Measurements from ENCODE around the gene CSH1. TPM values are rescaled to one million over a fixed set of nuclear protein-coding genes. Genes with fewer than 3 reads are reported as not detected.

The CSH1 gene
- total RNA-seq, 1 donor from 2014 or later = not detected

DNA sequence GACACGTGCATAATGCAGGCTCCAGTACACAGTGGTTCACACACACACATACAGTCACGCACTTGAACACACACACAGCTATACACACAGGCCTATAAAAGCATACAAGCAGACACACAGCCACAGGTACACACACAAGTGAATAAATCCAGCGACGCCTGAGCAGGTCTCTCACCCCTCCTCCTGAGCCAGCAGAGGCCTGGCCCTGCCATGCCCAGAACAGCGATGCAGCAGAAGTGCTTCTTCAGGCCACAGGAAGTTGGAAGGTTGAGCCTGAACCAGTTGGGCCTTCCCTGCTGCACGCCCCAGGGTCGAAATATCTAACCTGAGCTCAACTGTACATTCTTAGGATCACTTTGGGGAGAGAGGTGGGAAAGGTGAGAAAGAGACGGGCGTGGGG is 43.0 kb upstream of the CSH1 start:
- Histone ChIP-seq H3K36me3 (ENCODE audit: control insufficient read depth in 3 of 3, insufficient read depth in 3 of 3, low read length in 3 of 3) (peaks cover 38 to 53% (median 48%) of the 10 kb centered on the region in 3 donors), H3K9ac (ENCODE audit: low read depth in 1 of 3, low read length in 3 of 3) (peak overlapping the region in 1 of 3 donors; percentile 8), H3K4me3 (ENCODE audit: low read length in 3 of 3) (no peak overlapping the region), H3K4me1 (ENCODE audit: control insufficient read depth in 3 of 3, insufficient read depth in 3 of 3, low read length in 3 of 3) (peaks cover 0 to 4% (median 1%) of the 10 kb centered on the region in 3 donors), H3K27ac (ENCODE audit: low read depth, low read length) (no peak overlapping the region), H3K9me3 (ENCODE audit: control insufficient read depth in 3 of 3, low read length in 3 of 3) (no peaks in the 10 kb centered on the region), H3K27me3 (ENCODE audit: control insufficient read depth in 3 of 3, insufficient read depth in 3 of 3, low read length in 3 of 3) (no peaks in the 10 kb centered on the region)

- no peaks in the 10 kb centered on the region for H3K9me3 ChIP-seq (ENCODE audit: control insufficient read depth in 3 of 3, low read length in 3 of 3)
- no peak overlapping the region for H3K4me3 ChIP-seq (ENCODE audit: low read length in 3 of 3)
- H3K9ac ChIP-seq (ENCODE audit: low read depth in 1 of 3, low read length in 3 of 3) = peak overlapping the region in 1 of 3 donors; percentile 25
- H3K27ac ChIP-seq (ENCODE audit: low read depth, low read length) = no peak overlapping the region
- peaks cover 32 to 41% (median 35%) of the 10 kb centered on the region in 3 donors for H3K36me3 ChIP-seq (ENCODE audit: control insufficient read depth in 3 of 3, insufficient read depth in 3 of 3, low read length in 3 of 3)
- peaks cover 0 to 6% (median 0%) of the 10 kb centered on the region in 3 donors for H3K4me1 ChIP-seq (ENCODE audit: control insufficient read depth in 3 of 3, insufficient read depth in 3 of 3, low read length in 3 of 3)
- no peaks in the 10 kb centered on the region for H3K27me3 ChIP-seq (ENCODE audit: control insufficient read depth in 3 of 3, insufficient read depth in 3 of 3, low read length in 3 of 3)
These were observed 41.5 kb upstream of the CSH1 start for GRCh38 chr17:63937920-63938319.

DNA sequence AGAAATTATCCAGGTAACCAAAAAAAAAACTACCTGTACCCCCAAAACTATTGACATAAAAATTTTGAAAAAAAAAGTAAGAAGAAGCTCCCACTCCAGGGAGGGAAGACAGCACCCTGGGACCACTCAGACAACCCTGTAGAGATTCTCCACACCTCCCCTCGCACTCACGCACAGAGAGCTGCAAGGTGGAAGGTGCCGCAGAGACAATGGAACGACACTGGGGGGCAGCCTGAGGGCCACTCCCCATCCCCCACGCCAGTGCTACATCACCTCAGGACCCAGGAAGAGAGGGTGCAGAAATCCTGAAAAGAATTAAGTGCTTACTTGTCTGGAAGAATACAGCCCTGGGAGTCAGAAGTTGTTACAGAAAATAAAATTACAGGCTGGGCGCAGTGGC is 40.9 kb upstream of the CSH1 start:
- Histone ChIP-seq H3K9me3 (ENCODE audit: control insufficient read depth in 3 of 3, low read length in 3 of 3) (no peaks in the 10 kb centered on the region), H3K4me1 (ENCODE audit: control insufficient read depth in 3 of 3, insufficient read depth in 3 of 3, low read length in 3 of 3) (peaks cover 0 to 8% (median 1%) of the 10 kb centered on the region in 3 donors), H3K36me3 (ENCODE audit: control insufficient read depth in 3 of 3, insufficient read depth in 3 of 3, low read length in 3 of 3) (peaks cover 28 to 35% (median 29%) of the 10 kb centered on the region in 3 donors), H3K4me3 (ENCODE audit: low read length in 3 of 3) (no peak overlapping the region), H3K27me3 (ENCODE audit: control insufficient read depth in 3 of 3, insufficient read depth in 3 of 3, low read length in 3 of 3) (no peaks in the 10 kb centered on the region), H3K27ac (ENCODE audit: low read depth, low read length) (no peak overlapping the region), H3K9ac (ENCODE audit: low read depth in 1 of 3, low read length in 3 of 3) (no peak overlapping the region)

DNA sequence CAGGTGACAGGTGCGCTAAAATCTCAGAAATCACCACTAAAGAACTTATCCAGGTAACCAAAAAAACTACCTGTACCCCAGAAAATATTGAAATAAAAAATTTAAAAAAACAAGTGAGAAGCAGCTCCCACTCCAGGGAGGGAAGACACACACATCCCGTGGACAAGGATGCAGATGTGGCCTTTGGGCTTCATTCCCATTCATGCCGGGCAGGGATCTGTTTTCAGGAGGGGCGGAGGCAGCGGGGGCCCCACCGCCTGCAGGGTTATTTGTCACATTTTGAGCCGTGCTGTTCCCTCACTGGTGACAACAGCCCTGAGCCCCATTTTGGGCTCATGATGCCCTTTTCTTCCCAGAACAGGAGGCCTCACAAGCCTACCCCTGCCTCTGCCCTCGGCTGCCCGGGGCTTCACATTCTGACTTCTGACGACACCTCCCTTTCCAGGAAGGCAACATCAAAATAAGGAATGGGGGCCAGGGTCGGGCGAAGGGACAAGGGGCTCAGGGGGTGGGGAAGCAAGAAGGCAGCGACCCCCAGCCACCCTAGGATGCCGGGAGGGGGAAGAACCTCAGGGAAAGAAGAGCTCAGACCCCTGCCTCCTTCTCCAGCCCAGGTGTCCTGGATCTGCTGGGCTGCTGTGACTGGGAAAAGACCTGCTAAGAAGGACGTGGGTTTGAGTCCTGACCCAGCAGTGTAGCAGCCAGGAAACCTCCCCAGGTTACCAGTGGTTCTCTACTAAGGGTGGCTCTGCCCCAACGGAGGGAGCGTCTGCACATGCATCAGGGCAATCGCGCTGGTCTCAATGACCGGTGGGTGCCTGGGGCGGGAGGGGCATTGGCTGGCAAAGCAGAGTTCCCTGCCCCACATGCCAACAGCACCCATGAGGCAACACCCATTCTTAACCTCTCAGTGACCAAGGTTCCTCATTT is 38.1 kb upstream of the CSH1 start:
- H3K9me3 ChIP-seq (ENCODE audit: control insufficient read depth in 3 of 3, low read length in 3 of 3) = no peaks in the 10 kb centered on the region
- H3K4me3 ChIP-seq (ENCODE audit: low read length in 3 of 3) = no peak overlapping the region
- no peaks in the 10 kb centered on the region for H3K27me3 ChIP-seq (ENCODE audit: control insufficient read depth in 3 of 3, insufficient read depth in 3 of 3, low read length in 3 of 3)
- H3K9ac ChIP-seq (ENCODE audit: low read depth in 1 of 3, low read length in 3 of 3) = peak overlapping the region in 1 of 3 donors; percentile 8
- peaks cover 20 to 30% (median 27%) of the 10 kb centered on the region in 3 donors for H3K4me1 ChIP-seq (ENCODE audit: control insufficient read depth in 3 of 3, insufficient read depth in 3 of 3, low read length in 3 of 3)
- H3K27ac ChIP-seq (ENCODE audit: low read depth, low read length) = no peak overlapping the region
- H3K36me3 ChIP-seq (ENCODE audit: control insufficient read depth in 3 of 3, insufficient read depth in 3 of 3, low read length in 3 of 3) = peaks cover 3 to 7% (median 6%) of the 10 kb centered on the region in 3 donors

DNA sequence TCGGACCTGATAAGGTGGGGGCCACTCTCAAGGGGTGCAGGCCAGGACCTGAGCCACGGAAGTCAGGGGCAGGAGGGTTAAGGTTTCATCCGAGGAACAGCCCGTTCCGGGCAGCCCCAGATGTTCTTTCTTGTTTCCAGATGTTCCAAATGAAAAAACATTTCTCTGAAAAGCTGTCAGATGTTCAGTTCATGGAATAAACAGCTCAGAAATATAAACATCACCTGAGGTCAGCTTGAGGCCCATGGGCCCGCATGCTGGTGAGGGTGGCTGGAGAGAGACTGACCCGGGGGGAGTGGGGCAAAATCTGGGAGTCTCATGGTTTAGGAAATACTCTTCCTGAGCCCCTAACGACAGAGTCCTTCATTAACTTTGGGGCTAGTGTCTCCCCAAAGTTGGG is 37.2 kb upstream of the CSH1 start:
- Histone ChIP-seq H3K4me3 (ENCODE audit: low read length in 3 of 3) (no peak overlapping the region), H3K27ac (ENCODE audit: low read depth, low read length) (no peak overlapping the region), H3K27me3 (ENCODE audit: control insufficient read depth in 3 of 3, insufficient read depth in 3 of 3, low read length in 3 of 3) (no peaks in the 10 kb centered on the region), H3K36me3 (ENCODE audit: control insufficient read depth in 3 of 3, insufficient read depth in 3 of 3, low read length in 3 of 3) (no peaks in the 10 kb centered on the region), H3K9ac (ENCODE audit: low read depth in 1 of 3, low read length in 3 of 3) (no peak overlapping the region), H3K9me3 (ENCODE audit: control insufficient read depth in 3 of 3, low read length in 3 of 3) (no peaks in the 10 kb centered on the region), H3K4me1 (ENCODE audit: control insufficient read depth in 3 of 3, insufficient read depth in 3 of 3, low read length in 3 of 3) (peaks cover 20 to 30% (median 28%) of the 10 kb centered on the region in 3 donors)

- H3K4me3 ChIP-seq (ENCODE audit: low read length in 3 of 3) = no peak overlapping the region
- H3K27me3 ChIP-seq (ENCODE audit: control insufficient read depth in 3 of 3, insufficient read depth in 3 of 3, low read length in 3 of 3) = no peaks in the 10 kb centered on the region
- peaks cover 20 to 30% (median 28%) of the 10 kb centered on the region in 3 donors for H3K4me1 ChIP-seq (ENCODE audit: control insufficient read depth in 3 of 3, insufficient read depth in 3 of 3, low read length in 3 of 3)
- no peak overlapping the region for H3K27ac ChIP-seq (ENCODE audit: low read depth, low read length)
- H3K9ac ChIP-seq (ENCODE audit: low read depth in 1 of 3, low read length in 3 of 3) = no peak overlapping the region
- H3K9me3 ChIP-seq (ENCODE audit: control insufficient read depth in 3 of 3, low read length in 3 of 3) = no peaks in the 10 kb centered on the region
- H3K36me3 ChIP-seq (ENCODE audit: control insufficient read depth in 3 of 3, insufficient read depth in 3 of 3, low read length in 3 of 3) = no peaks in the 10 kb centered on the region
These were observed 36.3 kb upstream of the CSH1 start for GRCh38 chr17:63932721-63933120.

GRCh38 chr17:63931981-63932561 is 35.7 kb upstream of the CSH1 start, which contains the start of gene CD79B:
TSS of gene CD79B (minus strand) at chr17:63932331. CDS start at chr17:63932261, 70 bp downstream.
- Histone ChIP-seq H3K9ac (ENCODE audit: low read depth in 1 of 3, low read length in 3 of 3) (peak within 1 kb of the TSS in 2 of 3 donors; percentile 54 to 69), H3K27me3 (ENCODE audit: control insufficient read depth in 3 of 3, insufficient read depth in 3 of 3, low read length in 3 of 3) (no peaks in the 10 kb centered on the region), H3K4me3 (ENCODE audit: low read length in 3 of 3) (peak within 1 kb of the TSS in 1 of 3 donors; percentile 45), H3K9me3 (ENCODE audit: control insufficient read depth in 3 of 3, low read length in 3 of 3) (no peaks in the 10 kb centered on the region), H3K4me1 (ENCODE audit: control insufficient read depth in 3 of 3, insufficient read depth in 3 of 3, low read length in 3 of 3) (peaks cover 20 to 28% (median 28%) of the 10 kb centered on the region in 3 donors), H3K36me3 (ENCODE audit: control insufficient read depth in 3 of 3, insufficient read depth in 3 of 3, low read length in 3 of 3) (no peaks in the 10 kb centered on the region), H3K27ac (ENCODE audit: low read depth, low read length) (peak within 1 kb of the TSS; percentile 47)

GRCh38 chr17:63930951-63931575 is 34.7 kb upstream of the CSH1 start:
- peak overlapping the region; percentile 47 for H3K27ac ChIP-seq (ENCODE audit: low read depth, low read length)
- peaks cover 20 to 28% (median 28%) of the 10 kb centered on the region in 3 donors for H3K4me1 ChIP-seq (ENCODE audit: control insufficient read depth in 3 of 3, insufficient read depth in 3 of 3, low read length in 3 of 3)
- H3K36me3 ChIP-seq (ENCODE audit: control insufficient read depth in 3 of 3, insufficient read depth in 3 of 3, low read length in 3 of 3) = no peaks in the 10 kb centered on the region
- H3K9me3 ChIP-seq (ENCODE audit: control insufficient read depth in 3 of 3, low read length in 3 of 3) = no peaks in the 10 kb centered on the region
- H3K27me3 ChIP-seq (ENCODE audit: control insufficient read depth in 3 of 3, insufficient read depth in 3 of 3, low read length in 3 of 3) = no peaks in the 10 kb centered on the region
- H3K4me3 ChIP-seq (ENCODE audit: low read length in 3 of 3) = peak overlapping the region in 1 of 3 donors; percentile 22
- peak overlapping the region in 2 of 3 donors; percentile 54 to 69 for H3K9ac ChIP-seq (ENCODE audit: low read depth in 1 of 3, low read length in 3 of 3)

DNA sequence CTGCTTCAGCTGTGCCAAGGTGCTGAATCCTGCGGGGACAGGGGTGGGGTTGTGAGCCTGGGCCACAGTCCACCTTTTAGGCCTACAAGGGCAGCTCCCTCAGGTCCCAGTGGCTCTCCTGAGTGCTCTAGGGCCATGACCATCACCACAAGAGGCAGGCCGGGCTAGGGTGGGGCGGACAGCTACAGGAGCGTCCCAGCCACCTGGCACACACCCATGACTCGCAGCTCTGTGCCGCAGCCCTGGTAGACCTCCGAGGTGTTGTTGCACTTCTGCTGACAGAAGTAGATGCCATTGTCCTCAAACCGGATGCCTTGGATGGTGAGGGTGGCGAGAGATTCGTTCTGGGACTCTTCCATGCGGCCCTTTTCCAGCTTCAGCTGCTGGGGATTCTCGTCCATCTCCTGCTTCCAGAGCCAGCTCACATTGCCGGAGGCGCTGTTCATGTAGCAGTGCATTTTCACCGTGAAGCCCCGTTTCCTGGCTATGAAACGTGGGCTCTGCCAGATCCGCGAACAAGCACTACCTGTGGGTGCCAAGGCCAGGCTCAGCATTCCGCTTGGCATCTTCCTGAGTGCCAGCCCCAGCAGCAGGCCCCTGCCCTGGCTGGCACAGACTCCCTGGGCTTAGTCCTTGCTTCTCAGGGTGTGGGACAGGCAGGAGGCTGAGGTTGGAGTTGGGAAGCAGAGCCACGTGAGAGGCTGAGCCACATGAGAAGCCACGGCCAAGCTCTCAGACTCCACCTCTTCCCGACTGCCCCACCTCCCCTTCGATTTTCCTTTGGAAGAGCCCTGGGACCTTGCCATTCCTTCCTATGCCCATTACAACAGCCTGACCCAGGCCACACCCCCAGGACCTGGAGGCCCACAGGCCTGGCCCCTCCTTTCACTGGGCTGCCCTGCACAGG is 33.7 kb upstream of the CSH1 start:
- Histone ChIP-seq H3K27ac (ENCODE audit: low read depth, low read length) (peak overlapping the region; percentile 54), H3K4me1 (ENCODE audit: control insufficient read depth in 3 of 3, insufficient read depth in 3 of 3, low read length in 3 of 3) (peaks cover 20 to 28% (median 28%) of the 10 kb centered on the region in 3 donors), H3K9ac (ENCODE audit: low read depth in 1 of 3, low read length in 3 of 3) (peak overlapping the region in 2 of 3 donors; percentile 54 to 69), H3K4me3 (ENCODE audit: low read length in 3 of 3) (peak overlapping the region in 1 of 3 donors; percentile 41), H3K27me3 (ENCODE audit: control insufficient read depth in 3 of 3, insufficient read depth in 3 of 3, low read length in 3 of 3) (no peaks in the 10 kb centered on the region), H3K9me3 (ENCODE audit: control insufficient read depth in 3 of 3, low read length in 3 of 3) (no peaks in the 10 kb centered on the region), H3K36me3 (ENCODE audit: control insufficient read depth in 3 of 3, insufficient read depth in 3 of 3, low read length in 3 of 3) (no peaks in the 10 kb centered on the region)
